Measurements from ENCODE around the gene BRAT1.
"Not testable (repeated sequence)": the region's sequence is repeated elsewhere in the genome, so short reads cannot be mapped to it uniquely, and the experiment has no call there.

The BRAT1 gene

GRCh38 chr7:2555121-2556052 lies at the start of gene BRAT1:
Gene BRAT1, minus strand, starts transcription at chr7:2555524. Its CDS starts 1,093 bp downstream, at chr7:2554431.
- DNase-seq = peak; percentile 89 to 91

DNA sequence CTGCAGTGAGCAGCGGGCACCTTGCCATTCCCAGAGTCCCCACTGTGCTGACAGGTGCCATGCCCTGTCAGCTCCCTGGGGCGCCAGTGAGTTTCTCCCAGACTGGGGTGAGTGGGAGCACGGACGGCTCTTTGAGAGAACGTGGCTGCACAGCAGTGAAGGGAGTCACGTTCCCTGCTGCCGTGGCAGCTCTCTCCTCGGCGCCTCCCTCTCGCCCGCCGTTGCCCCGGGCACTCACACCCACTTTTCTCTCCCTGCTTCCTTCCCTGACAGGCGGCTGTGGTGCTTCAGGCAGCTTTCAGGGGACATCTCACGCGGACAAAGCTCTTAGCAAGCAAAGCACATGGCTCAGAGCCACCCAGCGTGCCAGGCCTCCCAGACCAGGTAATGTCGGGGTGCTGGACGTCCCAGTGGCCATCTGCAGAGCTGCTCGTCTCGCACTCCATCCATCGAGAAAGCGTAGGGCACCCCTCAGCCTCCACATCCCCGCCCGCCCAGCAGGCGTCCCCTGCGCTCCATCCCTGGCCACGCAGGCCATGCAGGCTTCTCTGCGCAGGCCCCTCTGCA lies 49.4 kb upstream of the BRAT1 start:
- no peak for DNase-seq

- DNase-seq = no peak
Measured at GRCh38 chr7:2603044-2603965, 48.0 kb upstream of the BRAT1 start.

- DNase-seq = no peak
Measured at GRCh38 chr7:2602406-2603043, 47.2 kb upstream of the BRAT1 start.

DNA sequence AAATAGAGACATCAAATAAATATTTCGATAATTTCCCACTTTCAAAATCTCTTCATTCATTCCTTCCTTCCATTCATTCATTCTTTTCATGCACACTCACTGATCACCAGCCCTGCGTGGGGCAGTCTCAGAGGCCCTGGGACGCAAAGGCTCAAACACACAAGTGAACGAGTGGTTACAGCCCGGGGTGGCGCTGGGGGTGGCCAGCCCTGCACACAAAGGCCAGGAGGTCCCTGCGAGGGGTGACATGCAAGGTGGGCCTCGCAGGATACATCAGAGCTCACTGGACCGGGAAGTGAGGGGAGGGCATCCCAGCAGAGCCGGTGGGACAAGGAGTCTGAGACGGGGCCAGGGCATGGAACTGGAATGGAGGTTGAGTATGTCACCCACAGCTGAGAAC lies 46.6 kb upstream of the BRAT1 start:
- no peak for DNase-seq

DNA sequence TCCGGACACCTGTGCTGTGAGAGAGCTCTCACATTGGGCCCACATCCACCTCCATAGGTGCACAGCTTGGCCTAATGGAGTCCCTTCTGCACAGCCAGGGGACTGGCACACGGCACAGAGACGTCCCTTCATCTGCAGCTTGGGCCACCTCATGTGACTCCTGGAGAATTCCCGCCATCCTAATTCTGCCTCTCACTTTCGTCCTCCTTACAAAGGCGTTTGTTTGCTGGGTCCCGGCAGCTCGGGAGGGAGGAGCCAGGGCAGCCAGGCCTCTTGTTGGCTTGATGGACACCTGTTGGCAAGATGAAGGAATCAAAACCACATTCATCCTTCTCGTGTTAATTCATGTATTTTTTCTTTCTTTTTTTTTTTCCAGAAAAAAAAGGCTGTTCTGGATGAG lies 45.7 kb upstream of the BRAT1 start:
- DNase-seq = no peak

GRCh38 chr7:2598154-2598823 lies 43.0 kb upstream of the BRAT1 start:
- no peak for DNase-seq

DNA sequence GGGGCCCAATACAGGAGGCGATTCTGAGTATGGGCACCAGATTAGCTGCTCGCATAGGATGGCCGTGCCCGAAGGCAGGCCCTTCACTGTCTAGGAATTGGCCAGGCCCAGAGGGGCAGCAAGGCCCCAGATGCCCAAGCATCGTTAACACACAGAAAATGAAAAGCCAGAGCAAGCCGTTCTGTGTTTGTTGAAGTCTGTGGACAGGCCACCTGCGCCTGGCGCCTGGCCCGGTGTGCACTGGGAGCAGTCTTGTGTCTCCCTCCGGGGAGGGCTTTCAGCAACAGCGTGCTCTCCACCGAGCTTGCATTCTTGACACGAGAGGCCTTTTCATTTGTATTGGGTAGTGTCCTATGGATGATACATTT lies 41.9 kb upstream of the BRAT1 start:
- DNase-seq = no peak

- no peak for DNase-seq
Measured at GRCh38 chr7:2596464-2597272, 41.3 kb upstream of the BRAT1 start.

GRCh38 chr7:2595258-2595860 lies 40.0 kb upstream of the BRAT1 start:
- DNase-seq = no peak

- no peak for DNase-seq
Measured at GRCh38 chr7:2594599-2594998, 39.3 kb upstream of the BRAT1 start.

GRCh38 chr7:2593036-2593727 lies 37.9 kb upstream of the BRAT1 start:
- no peak for DNase-seq

DNA sequence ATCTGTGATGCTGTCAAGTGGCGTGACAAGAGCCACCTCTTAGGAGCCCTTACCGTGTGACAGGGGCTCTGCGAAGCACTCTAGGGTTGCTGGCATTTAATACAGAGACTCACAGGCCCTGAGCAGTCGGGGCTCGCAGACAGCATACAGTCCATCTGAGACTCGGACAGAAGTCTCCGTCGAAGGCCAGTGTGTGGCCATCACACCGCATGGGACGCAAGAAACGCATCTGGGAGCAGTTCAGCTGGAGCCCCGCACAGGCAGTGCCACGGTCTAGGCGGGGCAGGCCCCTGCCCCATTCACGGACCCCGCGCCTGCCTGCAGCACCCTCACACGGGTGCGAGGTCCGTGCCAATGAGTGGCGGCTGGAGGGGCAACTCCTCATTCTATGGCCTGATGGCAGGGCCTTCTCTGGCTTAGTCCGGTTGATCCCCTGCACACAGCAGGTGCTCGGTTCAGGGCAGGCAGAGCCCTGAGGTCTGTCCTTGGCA lies 37.1 kb upstream of the BRAT1 start:
- DNase-seq = no peak

DNA sequence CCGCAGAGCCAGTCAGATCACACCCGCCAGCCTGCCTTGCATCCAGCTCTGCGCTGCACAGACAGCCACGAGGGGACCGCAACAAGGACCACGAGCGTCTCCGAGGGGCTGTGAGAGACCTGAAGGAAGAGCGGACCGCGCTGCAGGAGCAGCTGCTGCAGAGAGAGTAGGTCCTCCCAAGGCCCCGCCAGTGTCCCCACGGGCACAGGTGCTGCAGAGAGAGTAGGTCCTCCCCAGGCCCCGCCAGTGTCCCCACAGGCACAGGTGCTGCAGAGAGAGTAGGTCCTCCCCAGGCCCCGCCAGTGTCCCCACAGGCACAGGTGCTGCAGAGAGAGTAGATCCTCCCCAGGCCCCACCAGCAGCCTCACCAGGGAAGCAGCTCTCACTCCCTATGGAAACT lies 34.6 kb upstream of the BRAT1 start:
- DNase-seq = not testable (repeated sequence)

DNA sequence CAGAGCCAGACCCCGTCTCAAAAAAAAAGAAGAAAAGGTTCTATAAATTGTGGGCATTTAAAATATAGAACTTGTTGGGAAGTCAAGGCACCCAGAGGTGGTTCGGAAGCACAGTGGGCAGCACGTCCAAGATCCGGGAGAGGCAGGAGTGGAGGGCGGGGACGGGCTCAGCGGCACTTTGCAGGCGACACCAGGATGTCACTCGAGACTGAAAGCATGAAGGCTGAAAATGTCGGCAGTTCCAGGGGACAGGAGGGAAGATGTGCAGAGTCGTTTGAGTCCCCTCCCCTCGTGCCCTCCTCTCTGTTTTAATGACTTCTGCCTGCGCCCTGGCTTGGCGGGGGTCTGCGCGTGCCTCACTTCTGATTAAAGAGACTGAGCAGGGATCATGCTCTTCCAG lies 34.0 kb upstream of the BRAT1 start:
- no peak for DNase-seq

DNA sequence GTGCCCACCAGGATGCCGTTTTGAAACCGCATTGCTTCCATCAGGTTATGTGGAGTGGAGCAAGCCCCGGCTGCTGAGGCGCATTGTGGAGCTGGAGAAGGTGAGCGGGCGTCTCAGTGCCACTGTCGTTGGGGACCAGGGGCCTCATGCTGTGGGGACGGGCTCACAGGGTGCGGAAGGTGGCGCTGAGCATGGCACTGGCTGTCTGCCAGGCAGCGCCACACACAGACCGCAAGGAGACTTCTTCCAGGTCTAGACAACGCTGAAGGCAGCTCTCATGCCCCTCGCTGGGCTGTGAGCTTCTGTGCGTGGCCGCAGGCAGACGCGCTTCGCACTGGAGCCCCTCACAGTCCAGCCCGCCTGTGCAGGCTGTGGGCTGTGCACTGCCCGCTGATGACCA lies 32.5 kb upstream of the BRAT1 start:
- DNase-seq = no peak

- DNase-seq = no peak
Measured at GRCh38 chr7:2587134-2587533, 31.8 kb upstream of the BRAT1 start.

DNA sequence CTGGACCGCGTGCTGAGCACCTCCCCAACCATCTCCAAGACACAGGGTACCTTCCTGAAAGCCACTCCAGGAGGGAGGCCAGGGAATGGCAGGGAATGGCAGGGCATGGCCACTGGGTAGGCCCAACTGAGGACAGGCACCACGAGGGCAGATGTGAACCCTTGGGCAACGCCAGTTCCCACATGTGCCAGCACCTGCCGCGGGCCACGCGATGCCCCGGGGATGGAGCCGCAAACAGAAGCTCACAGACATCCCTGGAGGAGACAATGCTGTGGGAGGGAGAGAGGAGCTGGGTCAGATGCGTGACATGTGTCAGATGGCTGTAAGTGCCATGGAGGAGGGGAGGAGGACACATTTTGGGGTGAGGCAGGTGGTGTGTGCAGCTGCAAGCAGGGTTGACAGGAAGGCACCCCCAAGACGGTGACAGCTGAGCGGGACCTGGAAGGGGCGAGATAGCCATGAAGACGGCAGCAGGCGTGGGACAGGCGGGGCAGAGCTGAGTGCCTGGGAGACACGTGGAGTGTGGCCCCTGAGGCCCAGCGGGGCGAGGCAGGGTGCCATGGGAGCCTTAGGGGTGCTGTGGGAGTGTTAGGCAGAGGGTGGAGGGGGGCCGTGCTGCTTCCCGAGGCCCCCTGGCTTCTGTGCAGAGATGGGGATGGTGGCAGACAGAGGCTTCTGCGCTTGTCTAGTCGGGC lies 31.1 kb upstream of the BRAT1 start:
- DNase-seq = no peak

GRCh38 chr7:2585446-2585845 lies 30.1 kb upstream of the BRAT1 start:
- DNase-seq = no peak

All from AML-193 (cell line).